Hematopoietic multipotent progenitor cell treated with erythropoietin and hydrocortisone succinate and interleukin-3 and kit ligand, for 17 days (in vitro differentiated cells): ENCODE data around the gene POLR1D.

ENCODE experiments used
- DNase-seq: peaks from one replicate; pipeline ENCODE4 v3.0.0-alpha.2; 2015; ENCODE audit warnings: low spot score

The POLR1D gene

GRCh38 chr13:27638521-27638920, 16.8 kb downstream of the POLR1D start:
- no peak for DNase-seq

DNA sequence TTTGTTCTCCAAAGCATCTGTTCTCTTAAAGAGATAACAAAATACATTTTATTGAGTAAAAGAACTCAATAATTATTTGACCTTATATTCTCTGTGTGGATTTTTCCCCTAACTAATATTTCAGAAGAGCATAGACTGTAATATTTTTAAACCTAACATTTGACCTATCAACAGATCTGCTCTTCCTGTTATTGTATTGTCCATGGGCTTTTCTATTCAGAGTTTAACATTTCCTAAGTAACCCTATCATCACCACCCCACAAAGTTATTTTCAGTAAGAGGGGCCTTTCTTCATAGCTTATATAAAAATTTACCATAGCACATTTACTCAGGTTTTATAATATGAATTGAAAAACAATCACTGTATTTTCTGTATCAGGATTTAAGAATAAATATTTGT, 17.5 kb downstream of the POLR1D start:
- no peak for DNase-seq

- peak; percentile 61 for DNase-seq
Measured at GRCh38 chr13:27641711-27642502, 20.2 kb downstream of the POLR1D start.

GRCh38 chr13:27643334-27644132, 21.8 kb downstream of the POLR1D start:
- peak; percentile 83 for DNase-seq

- DNase-seq = peak; percentile 57
Measured at GRCh38 chr13:27644302-27644701, 22.6 kb downstream of the POLR1D start.

GRCh38 chr13:27650312-27650711, 28.6 kb downstream of the POLR1D start:
- no peak for DNase-seq

GRCh38 chr13:27654059-27654458, 32.4 kb downstream of the POLR1D start:
- DNase-seq = no peak

DNA sequence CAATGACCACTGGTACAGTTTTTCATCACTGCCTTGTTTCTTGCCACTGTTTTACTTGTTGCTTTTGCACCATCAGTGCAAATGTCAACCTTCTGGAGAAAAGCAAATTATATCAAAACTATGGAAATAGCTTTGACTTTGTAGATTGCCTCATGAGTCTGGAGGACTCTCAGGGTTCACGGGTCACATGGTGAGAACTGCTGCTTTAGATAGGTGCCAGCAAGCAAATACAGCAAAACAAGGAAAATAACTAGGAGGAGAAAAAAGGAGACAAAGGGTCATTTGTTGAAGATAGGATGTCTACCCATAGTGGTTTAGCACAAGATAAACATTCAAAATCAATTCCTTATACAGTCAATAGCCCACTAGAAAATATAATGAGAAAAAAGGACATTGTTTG, 33.1 kb downstream of the POLR1D start:
- no peak for DNase-seq

DNA sequence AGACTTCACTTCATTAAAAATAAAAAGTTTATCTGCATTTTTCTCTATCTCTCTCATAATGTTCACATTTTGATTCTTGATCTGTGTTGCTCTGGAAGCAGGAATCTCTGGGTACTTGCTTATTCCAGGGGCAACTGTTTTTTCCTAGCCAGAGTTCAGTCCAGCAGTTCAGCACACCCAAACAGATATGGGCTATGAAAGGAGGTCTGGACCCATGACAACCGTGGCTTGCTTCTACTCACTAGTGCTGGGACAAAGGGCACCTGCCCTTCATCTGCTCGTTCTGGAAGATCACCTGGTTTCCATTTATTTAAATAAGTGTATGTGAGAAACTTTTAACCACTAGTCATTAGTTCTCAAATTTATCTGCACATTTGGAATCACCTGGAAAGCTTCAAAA, 36.0 kb downstream of the POLR1D start:
- no peak for DNase-seq

DNA sequence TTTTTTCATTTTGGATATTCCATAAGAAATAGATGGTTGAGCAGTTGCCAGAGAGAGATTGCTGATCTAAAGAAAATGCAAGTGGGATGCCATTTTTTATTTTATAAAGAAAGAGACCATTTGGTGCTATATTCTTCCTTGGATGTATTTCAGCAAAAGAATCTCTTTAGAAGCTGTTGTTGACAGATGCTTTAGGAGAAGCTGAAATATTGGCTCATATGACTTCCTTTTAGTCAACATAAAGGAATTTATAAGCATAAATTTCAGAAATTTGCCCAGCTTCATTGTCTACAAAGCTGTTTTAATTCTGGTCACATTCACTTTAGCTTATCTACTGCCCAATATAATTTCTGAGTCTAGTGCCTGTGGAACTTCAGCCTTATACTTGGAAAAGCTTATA, 36.9 kb downstream of the POLR1D start:
- no peak for DNase-seq

- no peak for DNase-seq
Measured at GRCh38 chr13:27659145-27659865, 37.6 kb downstream of the POLR1D start.

- no peak for DNase-seq
Measured at GRCh38 chr13:27660511-27660910, 38.8 kb downstream of the POLR1D start.

GRCh38 chr13:27661017-27661416, 39.3 kb downstream of the POLR1D start:
- no peak for DNase-seq

DNA sequence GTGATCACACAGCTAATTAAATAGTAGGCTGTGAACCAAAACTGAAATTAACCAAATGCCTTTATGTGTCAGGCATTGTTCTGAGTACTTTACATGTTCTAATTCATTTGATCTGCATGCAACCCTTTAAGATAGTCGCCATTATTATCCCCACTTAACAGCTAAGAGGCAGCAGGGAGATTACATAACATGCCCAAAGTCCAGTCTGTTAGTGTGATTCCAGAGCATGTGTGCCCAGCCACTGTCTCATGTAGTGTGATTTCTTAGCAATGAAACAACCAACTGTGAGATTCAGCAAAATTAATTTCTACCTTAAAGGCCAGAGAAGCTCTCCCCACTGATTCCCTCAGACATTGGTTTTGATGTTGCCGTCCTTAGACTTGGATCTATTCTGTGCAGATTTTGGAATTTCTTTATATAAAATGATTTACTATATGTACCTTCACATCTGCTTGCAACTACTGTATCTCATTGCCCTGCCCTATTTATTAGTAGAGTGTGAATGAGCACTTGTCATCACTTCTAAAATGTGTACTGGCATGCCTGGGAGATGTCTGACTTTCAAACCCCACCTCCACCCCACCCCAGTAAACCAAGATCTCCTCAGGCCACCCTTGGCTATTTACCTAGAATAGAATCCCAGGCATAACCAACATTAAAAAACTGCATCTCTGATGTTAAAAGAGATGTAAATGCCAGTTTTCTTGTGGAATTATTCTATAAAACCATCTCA, 41.2 kb downstream of the POLR1D start:
- DNase-seq = no peak

GRCh38 chr13:27663947-27664346, 42.3 kb downstream of the POLR1D start:
- no peak for DNase-seq

DNA sequence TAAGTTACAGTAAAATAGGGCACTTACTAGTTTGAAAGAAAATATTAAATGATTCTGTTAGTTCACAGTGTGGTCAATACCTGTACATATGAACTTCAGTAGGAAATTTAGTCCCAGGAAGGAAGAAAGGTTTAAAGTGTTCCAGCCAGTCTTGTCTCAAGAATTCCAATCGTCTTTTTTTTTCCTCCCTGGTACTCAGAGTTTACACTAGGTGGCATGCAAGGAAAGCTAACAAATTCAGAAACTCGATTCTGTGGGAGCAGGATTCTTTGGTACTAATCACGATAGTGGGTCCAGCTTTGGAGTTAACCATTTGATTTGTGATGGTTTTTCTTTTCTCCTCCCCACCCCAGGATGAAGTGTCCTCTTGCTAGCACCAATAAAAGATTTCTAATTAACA, 43.6 kb downstream of the POLR1D start:
- no peak for DNase-seq

GRCh38 chr13:27665761-27666160, 44.1 kb downstream of the POLR1D start:
- DNase-seq = no peak

DNA sequence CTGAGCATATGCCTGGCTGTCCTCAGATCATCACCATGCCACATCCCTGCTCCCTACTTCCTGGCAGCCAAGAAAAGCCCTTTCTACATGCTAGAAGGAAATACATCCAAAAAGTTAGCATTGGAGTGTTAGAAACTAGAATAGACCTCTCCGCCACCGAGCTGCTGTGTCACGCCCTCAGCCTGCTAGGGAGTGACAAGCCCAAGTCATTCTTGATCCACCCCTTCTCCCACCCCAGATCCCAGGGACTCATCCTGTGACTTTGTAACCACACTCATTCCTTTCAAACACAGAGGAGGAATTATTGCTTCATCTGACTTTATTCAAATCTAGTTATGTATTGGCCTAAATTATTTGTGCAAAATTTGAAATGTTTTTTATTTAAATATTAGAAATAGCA, 45.3 kb downstream of the POLR1D start:
- DNase-seq = peak; percentile 24

- DNase-seq = no peak
Measured at GRCh38 chr13:27667946-27668345, 46.3 kb downstream of the POLR1D start.

DNA sequence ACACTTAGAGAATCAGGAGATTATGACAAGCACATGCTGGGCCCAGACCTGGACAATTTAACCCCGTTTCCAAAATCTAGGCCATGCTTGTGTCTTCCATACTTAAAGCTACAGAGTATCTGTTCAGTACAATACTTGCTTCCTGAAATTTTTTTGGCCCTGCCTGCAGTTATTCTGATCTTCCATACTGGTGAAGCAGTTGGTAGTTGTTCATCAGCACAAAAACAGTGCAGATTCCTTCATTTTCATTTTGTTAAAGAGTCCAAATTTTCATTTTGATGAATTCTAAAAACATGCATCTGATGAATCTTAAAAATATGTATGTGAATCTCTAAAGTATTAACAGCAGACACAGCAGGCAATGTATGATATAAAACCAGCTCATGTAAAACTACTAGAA, 49.2 kb downstream of the POLR1D start:
- DNase-seq = no peak

- DNase-seq = no peak
Measured at GRCh38 chr13:27672025-27672424, 50.3 kb downstream of the POLR1D start.
